ENCODE measurements around the gene COX18.

GRCh38 chr4:73067971-73068394, 1.5 kb downstream of the COX18 start:
- TF ChIP-seq, protein P1, sequence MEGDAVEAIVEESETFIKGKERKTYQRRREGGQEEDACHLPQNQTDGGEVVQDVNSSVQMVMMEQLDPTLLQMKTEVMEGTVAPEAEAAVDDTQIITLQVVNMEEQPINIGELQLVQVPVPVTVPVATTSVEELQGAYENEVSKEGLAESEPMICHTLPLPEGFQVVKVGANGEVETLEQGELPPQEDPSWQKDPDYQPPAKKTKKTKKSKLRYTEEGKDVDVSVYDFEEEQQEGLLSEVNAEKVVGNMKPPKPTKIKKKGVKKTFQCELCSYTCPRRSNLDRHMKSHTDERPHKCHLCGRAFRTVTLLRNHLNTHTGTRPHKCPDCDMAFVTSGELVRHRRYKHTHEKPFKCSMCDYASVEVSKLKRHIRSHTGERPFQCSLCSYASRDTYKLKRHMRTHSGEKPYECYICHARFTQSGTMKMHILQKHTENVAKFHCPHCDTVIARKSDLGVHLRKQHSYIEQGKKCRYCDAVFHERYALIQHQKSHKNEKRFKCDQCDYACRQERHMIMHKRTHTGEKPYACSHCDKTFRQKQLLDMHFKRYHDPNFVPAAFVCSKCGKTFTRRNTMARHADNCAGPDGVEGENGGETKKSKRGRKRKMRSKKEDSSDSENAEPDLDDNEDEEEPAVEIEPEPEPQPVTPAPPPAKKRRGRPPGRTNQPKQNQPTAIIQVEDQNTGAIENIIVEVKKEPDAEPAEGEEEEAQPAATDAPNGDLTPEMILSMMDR (conservative IDR thresholded peaks at IDR 0.05 in 1 of 2, IDR thresholded peaks at IDR 0.05 in 1 of 2; ENCODE audit: extremely low read depth in 1 of 2, insufficient read depth in 1 of 2, low read depth in 1 of 2, low read length in 2 of 2), result no peak
- TF ChIP-seq EZH2 (IDR thresholded peaks at IDR 0.05; ENCODE audit: borderline replicate concordance, low read length), result no peak
